ENCODE data around the gene SPATA31D4.

SPATA31D4 gene

GRCh38 chr9:81968026-81968425, 39.8 kb downstream of the SPATA31D4 start:
- DNase-seq: no peak

GRCh38 chr9:81969971-81970370, 41.7 kb downstream of the SPATA31D4 start:
- no peak for DNase-seq

GRCh38 chr9:81971727-81972126, 43.5 kb downstream of the SPATA31D4 start:
- no peak for DNase-seq

GRCh38 chr9:81974764-81975163, 46.5 kb downstream of the SPATA31D4 start:
- no peak for DNase-seq

- DNase-seq: no peak
Measured at GRCh38 chr9:81976351-81976750, 48.1 kb downstream of the SPATA31D4 start.

- DNase-seq: no peak
Measured at GRCh38 chr9:81979196-81979595, 51.0 kb downstream of the SPATA31D4 start.

- no peak for DNase-seq
Measured at GRCh38 chr9:81980568-81980967, 52.3 kb downstream of the SPATA31D4 start.

- DNase-seq: no peak
Measured at GRCh38 chr9:81981883-81982282, 53.7 kb downstream of the SPATA31D4 start.
